ENCODE measurements around the gene RARB. TPM values are rescaled to one million over a fixed set of nuclear protein-coding genes. Genes with fewer than 3 reads are reported as not detected.

RARB gene
- total RNA-seq, 1 experiment from 2014 or later, result not detected

DNA sequence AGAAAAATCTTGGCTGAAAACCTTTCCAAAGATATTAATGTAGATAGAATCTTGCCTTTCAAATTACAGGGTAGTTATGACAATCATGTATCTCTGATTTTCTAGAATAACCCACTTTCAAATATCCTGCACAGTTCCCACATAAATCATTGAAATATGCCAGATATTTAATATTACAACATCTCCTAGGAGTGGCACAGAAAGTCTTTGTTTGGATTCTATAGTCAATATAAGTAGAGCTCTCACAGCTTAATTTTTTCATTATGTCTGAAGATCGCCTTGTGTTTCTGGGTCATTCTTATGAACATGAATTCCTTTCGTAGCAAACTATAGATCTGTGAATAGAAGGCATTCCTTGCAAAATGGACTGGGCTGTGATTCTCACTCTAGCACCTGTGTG is 5.0 kb downstream of the RARB start:
- Histone ChIP-seq H3K27ac (ENCODE audit: low read length) (no peak overlapping the region), H3K4me2 (ENCODE audit: low read length) (no peak overlapping the region), H3K79me2 (ENCODE audit: low read length) (no peaks in the 10 kb centered on the region), H3K9me2 (replicated peaks; ENCODE audit: low read length) (no peaks in the 10 kb centered on the region), H2AFZ (ENCODE audit: low read length) (no peak overlapping the region), H3F3A (ENCODE audit: low read length, unreplicated experiment) (no peaks in the 10 kb centered on the region), H3K4me3 (ENCODE audit: low read length) (no peak overlapping the region), H3K9me3 (ENCODE audit: low read length) (no peaks in the 10 kb centered on the region), H3K4me1 (ENCODE audit: insufficient read depth, low read length) (no peaks in the 10 kb centered on the region), H3K36me3 (ENCODE audit: low read depth, low read length) (no peaks in the 10 kb centered on the region), H3K9ac (ENCODE audit: low read length) (no peak overlapping the region), H4K20me1 (ENCODE audit: low read length) (no peaks in the 10 kb centered on the region), H3K27me3 (ENCODE audit: low read length) (peaks cover 91% of the 10 kb centered on the region)
- BruUV-seq (replicated peaks), result no TSS peak
- POLR2A ChIA-PET (ENCODE audit: unreplicated experiment), result no interaction called here
- no peak for DNase-seq
- TF ChIP-seq EZH2phosphoT487 (IDR thresholded peaks at IDR 0.05; ENCODE audit: borderline replicate concordance, low read length) (no peak), EZH2 (IDR thresholded peaks at IDR 0.05; ENCODE audit: low read length, unreplicated experiment) (no peak)
- TF ChIP-seq, protein P1, sequence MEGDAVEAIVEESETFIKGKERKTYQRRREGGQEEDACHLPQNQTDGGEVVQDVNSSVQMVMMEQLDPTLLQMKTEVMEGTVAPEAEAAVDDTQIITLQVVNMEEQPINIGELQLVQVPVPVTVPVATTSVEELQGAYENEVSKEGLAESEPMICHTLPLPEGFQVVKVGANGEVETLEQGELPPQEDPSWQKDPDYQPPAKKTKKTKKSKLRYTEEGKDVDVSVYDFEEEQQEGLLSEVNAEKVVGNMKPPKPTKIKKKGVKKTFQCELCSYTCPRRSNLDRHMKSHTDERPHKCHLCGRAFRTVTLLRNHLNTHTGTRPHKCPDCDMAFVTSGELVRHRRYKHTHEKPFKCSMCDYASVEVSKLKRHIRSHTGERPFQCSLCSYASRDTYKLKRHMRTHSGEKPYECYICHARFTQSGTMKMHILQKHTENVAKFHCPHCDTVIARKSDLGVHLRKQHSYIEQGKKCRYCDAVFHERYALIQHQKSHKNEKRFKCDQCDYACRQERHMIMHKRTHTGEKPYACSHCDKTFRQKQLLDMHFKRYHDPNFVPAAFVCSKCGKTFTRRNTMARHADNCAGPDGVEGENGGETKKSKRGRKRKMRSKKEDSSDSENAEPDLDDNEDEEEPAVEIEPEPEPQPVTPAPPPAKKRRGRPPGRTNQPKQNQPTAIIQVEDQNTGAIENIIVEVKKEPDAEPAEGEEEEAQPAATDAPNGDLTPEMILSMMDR (conservative IDR thresholded peaks at IDR 0.05; ENCODE audit: low read depth, low read length), result no peak
- CTCF ChIA-PET, result no interaction called here
- intact Hi-C loops (cut with micrococcal nuclease), result no loop called here
- no peak for ATAC-seq

DNA sequence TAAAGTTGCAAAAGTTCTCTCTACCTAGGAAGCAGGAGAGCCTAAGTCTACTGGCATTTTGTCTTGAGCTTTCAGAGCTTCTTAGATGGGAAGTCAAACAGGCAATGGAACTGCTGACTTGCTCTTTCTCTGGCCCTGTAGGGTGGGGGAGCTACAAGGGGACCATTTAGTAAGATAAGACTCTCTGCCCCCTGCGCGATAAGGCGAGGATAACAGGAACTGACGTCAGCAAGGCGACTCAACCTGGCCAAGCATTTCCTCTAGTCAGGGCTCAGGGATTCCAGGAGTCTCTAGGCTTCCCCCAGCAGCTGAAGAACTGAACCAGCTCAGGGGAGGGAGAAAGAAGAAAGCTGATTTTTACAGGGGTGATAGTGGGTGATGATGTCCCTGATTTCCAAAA is 5.8 kb downstream of the RARB start:
- BruUV-seq (replicated peaks), result no TSS peak
- intact Hi-C loops (cut with micrococcal nuclease), result no loop called here
- Histone ChIP-seq H3K9me2 (replicated peaks; ENCODE audit: low read length) (no peaks in the 10 kb centered on the region), H3K4me1 (ENCODE audit: insufficient read depth, low read length) (no peaks in the 10 kb centered on the region), H3K4me3 (ENCODE audit: low read length) (no peak overlapping the region), H3K9me3 (ENCODE audit: low read length) (no peaks in the 10 kb centered on the region), H3K27ac (ENCODE audit: low read length) (no peak overlapping the region), H3K9ac (ENCODE audit: low read length) (no peak overlapping the region), H3K27me3 (ENCODE audit: low read length) (peaks cover 85% of the 10 kb centered on the region), H2AFZ (ENCODE audit: low read length) (no peak overlapping the region), H4K20me1 (ENCODE audit: low read length) (no peaks in the 10 kb centered on the region), H3K4me2 (ENCODE audit: low read length) (no peak overlapping the region), H3F3A (ENCODE audit: low read length, unreplicated experiment) (no peaks in the 10 kb centered on the region), H3K36me3 (ENCODE audit: low read depth, low read length) (no peaks in the 10 kb centered on the region), H3K79me2 (ENCODE audit: low read length) (no peaks in the 10 kb centered on the region)
- no peak for TF ChIP-seq EZH2phosphoT487 (IDR thresholded peaks at IDR 0.05; ENCODE audit: borderline replicate concordance, low read length)
- TF ChIP-seq, protein P1 (conservative IDR thresholded peaks at IDR 0.05; ENCODE audit: low read depth, low read length), result no peak
- TF ChIP-seq EZH2 (IDR thresholded peaks at IDR 0.05; ENCODE audit: low read length, unreplicated experiment), result no peak
- DNase-seq, result no peak
- ATAC-seq, result no peak
- ChIA-PET CTCF (interaction anchor here (0.6 kb wide), 1 partner anchor 51 kb away, joined by 3 read pairs; no protein-coding TSS in a partner anchor), POLR2A (ENCODE audit: unreplicated experiment) (no interaction called here)

DNA sequence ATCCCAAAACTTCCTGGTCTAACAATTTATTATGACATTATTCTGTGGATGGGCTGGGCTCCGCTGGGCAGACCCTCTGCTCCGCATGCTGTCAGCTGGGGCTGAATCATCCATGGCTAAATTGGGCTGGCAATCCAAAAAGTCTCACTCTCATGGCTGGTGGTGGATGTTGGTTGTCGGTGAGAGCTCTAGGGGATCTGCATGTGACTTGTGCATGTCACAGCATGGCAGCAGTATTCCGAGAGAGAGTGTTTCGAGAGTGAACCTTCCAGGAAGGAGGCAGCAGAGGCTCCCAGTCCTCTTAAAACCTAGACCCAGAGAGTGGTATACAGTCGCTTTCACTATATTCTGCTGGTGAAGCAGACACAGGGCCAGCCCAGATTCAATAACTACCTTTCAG is 9.9 kb downstream of the RARB start:
- CTCF ChIA-PET, result no interaction called here
- H3K27me3 ChIP-seq (ENCODE audit: low read length), result peaks cover 52% of the 10 kb centered on the region
- POLR2A ChIA-PET (ENCODE audit: unreplicated experiment), result no interaction called here
- H3K9me3 ChIP-seq (ENCODE audit: low read length), result no peaks in the 10 kb centered on the region
- no peaks in the 10 kb centered on the region for H3K4me1 ChIP-seq (ENCODE audit: insufficient read depth, low read length)
- H3K36me3 ChIP-seq (ENCODE audit: low read depth, low read length), result no peaks in the 10 kb centered on the region
- H3K4me3 ChIP-seq (ENCODE audit: low read length), result no peak overlapping the region
- intact Hi-C loops (cut with micrococcal nuclease), result no loop called here
- no peak overlapping the region for H3K27ac ChIP-seq (ENCODE audit: low read length)
- H3F3A ChIP-seq (ENCODE audit: low read length, unreplicated experiment), result no peaks in the 10 kb centered on the region
- DNase-seq, result no peak
- no peak overlapping the region for H3K9ac ChIP-seq (ENCODE audit: low read length)
- BruUV-seq (replicated peaks), result no TSS peak
- no peak for ATAC-seq
- H3K79me2 ChIP-seq (ENCODE audit: low read length), result no peaks in the 10 kb centered on the region
- no peaks in the 10 kb centered on the region for H4K20me1 ChIP-seq (ENCODE audit: low read length)
- H3K9me2 ChIP-seq (replicated peaks; ENCODE audit: low read length), result no peaks in the 10 kb centered on the region
- H3K4me2 ChIP-seq (ENCODE audit: low read length), result no peak overlapping the region
- no peak overlapping the region for H2AFZ ChIP-seq (ENCODE audit: low read length)
- TF ChIP-seq EZH2 (IDR thresholded peaks at IDR 0.05; ENCODE audit: low read length, unreplicated experiment) (no peak), EZH2phosphoT487 (IDR thresholded peaks at IDR 0.05; ENCODE audit: borderline replicate concordance, low read length) (no peak)
- TF ChIP-seq, protein P1 (conservative IDR thresholded peaks at IDR 0.05; ENCODE audit: low read depth, low read length), result no peak

Measured in PC-3 (cell line).